ENCODE results near the gene EEA1. TPM values are rescaled to one million over a fixed set of nuclear protein-coding genes. Genes with fewer than 3 reads are reported as not detected.

Gene EEA1
- total RNA-seq, 2 donors from 2014 or later: 5.9 to 7.3 TPM

DNA sequence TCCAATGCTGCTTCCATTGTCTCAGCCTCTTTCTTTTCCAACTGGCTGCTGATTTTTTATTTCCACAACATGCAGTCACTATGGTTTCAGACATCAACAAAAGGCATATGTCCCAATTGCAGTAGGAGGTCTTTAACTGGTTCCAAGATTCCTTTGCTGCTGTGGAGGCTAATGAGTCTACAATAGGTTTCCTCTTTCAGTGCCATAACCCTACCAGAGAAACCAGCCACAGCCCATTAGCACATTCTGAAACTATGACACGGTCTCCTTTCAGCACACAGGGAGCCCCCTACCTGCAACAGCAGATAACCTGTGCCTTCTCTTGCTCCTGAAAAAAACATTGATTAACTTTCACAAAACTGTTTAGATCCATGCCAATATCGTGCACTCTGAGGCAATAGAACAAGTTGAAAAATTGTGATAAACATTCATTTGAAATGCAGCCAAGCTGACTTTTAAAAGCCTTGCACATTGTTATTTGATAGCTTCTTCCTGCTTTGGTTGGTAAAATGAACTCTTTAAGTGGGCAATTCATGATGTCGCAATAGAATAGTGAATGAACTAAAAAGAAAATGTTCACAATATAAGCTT lies 193.9 kb downstream of the EEA1 start:
- H3K36me3 ChIP-seq (replicated peaks in 1 of 2; ENCODE audit: insufficient read depth in 1 of 2, low read depth in 2 of 2): no peaks in the 10 kb centered on the region
- 35 to 39% methylated on average over 3 of the region's 3 CpGs for WGBS, 2 donors
- TF ChIP-seq, protein P1, sequence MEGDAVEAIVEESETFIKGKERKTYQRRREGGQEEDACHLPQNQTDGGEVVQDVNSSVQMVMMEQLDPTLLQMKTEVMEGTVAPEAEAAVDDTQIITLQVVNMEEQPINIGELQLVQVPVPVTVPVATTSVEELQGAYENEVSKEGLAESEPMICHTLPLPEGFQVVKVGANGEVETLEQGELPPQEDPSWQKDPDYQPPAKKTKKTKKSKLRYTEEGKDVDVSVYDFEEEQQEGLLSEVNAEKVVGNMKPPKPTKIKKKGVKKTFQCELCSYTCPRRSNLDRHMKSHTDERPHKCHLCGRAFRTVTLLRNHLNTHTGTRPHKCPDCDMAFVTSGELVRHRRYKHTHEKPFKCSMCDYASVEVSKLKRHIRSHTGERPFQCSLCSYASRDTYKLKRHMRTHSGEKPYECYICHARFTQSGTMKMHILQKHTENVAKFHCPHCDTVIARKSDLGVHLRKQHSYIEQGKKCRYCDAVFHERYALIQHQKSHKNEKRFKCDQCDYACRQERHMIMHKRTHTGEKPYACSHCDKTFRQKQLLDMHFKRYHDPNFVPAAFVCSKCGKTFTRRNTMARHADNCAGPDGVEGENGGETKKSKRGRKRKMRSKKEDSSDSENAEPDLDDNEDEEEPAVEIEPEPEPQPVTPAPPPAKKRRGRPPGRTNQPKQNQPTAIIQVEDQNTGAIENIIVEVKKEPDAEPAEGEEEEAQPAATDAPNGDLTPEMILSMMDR (IDR thresholded peaks at IDR 0.05): peak in 2 of 7 experiments; percentile 11 to 13
- no peak for TF ChIP-seq POLR2A (IDR thresholded peaks at IDR 0.05)
- H3K4me3 ChIP-seq: no peak overlapping the region
- no peaks in the 10 kb centered on the region for H3K27me3 ChIP-seq
- intact Hi-C loops (cut with DNase I): no loop called here
- H3K27ac ChIP-seq: peak overlapping the region in 2 of 4 donors; percentile 3 to 19
- H3K9me3 ChIP-seq: no peaks in the 10 kb centered on the region
- peak in 1 of 4 donors; percentile 36 for DNase-seq
- H3K4me1 ChIP-seq: no peaks in the 10 kb centered on the region
- peak; percentile 79 for ATAC-seq

DNA sequence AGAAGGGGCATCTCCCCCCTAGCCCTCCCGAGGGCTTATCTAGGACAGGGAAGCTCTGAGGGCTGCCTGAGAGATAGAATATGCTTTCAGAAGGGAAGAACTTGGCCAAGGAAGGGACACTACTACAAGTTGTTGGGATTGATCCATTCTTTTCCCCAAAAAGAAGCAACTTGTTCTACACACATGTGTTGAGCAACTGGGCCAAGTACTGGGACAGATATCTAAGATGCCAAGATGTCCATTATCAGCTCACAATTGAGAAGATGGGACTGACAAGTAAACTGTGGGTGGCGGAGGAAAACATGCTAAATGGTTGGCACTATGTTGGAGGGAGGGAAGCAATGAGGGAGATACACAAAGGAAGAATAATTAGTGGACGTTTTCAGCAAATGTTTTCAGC lies 195.4 kb downstream of the EEA1 start:
- no peak for TF ChIP-seq POLR2A (IDR thresholded peaks at IDR 0.05)
- TF ChIP-seq, protein P1 (IDR thresholded peaks at IDR 0.05): no peak
- no peaks in the 10 kb centered on the region for H3K4me1 ChIP-seq
- DNase-seq (no peak), ATAC-seq (no peak)
- H3K27me3 ChIP-seq: no peaks in the 10 kb centered on the region
- H3K4me3 ChIP-seq: no peak overlapping the region
- no peak overlapping the region for H3K27ac ChIP-seq
- H3K36me3 ChIP-seq (replicated peaks in 1 of 2; ENCODE audit: insufficient read depth in 1 of 2, low read depth in 2 of 2): no peaks in the 10 kb centered on the region
- 69 to 72% methylated on average over 3 of the region's 3 CpGs for whole genome bisulfite sequencing, 2 donors
- H3K9me3 ChIP-seq: no peaks in the 10 kb centered on the region
- intact Hi-C loops (cut with DNase I): no loop called here

DNA sequence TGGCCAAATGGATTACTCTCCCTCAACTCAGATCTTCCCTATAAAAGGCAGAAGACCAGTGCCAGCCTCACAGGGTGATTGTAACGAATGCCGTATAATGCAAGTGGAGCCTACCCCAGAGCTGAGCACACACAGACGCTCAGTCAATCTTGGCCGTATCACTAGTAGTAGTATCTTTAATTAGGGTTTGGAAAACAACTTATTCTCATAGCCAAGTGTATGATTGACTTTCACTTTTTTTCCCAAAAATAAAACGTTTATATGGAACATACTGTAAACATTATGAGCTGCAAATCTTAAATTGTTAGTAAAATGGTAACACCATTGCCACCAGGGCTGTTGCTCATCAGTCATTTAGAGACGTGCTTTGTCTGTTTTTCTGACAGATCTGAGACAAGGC lies 195.9 kb downstream of the EEA1 start:
- intact Hi-C loops (cut with DNase I): no loop called here
- 74 to 77% methylated on average over 6 of the region's 6 CpGs for WGBS, 2 donors
- ATAC-seq (no peak), DNase-seq (no peak)
- no peak overlapping the region for H3K4me3 ChIP-seq
- H3K9me3 ChIP-seq: no peaks in the 10 kb centered on the region
- H3K36me3 ChIP-seq (replicated peaks in 1 of 2; ENCODE audit: insufficient read depth in 1 of 2, low read depth in 2 of 2): no peaks in the 10 kb centered on the region
- TF ChIP-seq, protein P1 (IDR thresholded peaks at IDR 0.05): no peak
- TF ChIP-seq POLR2A (IDR thresholded peaks at IDR 0.05): no peak
- H3K4me1 ChIP-seq: no peaks in the 10 kb centered on the region
- no peak overlapping the region for H3K27ac ChIP-seq
- H3K27me3 ChIP-seq: no peaks in the 10 kb centered on the region

DNA sequence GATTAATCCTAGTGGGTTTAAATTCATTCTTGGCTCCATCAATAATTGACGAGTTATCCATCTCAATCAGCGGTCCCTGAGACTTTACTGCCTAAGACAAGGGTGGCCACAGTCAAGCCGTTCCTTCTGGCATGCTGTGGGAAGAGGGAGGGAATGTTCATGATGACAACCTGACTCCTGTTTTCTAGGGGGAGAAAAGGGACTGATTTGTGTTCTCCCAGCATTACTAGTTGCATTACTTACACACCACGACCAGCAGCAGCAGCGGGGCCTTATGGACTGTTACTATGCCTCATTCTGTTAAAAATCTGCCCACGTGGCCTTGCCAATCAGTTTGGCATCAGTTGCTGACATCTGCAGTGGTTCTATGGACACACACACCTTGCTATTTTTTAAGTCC lies 196.4 kb downstream of the EEA1 start:
- Histone ChIP-seq H3K4me1 (no peaks in the 10 kb centered on the region), H3K27ac (no peak overlapping the region), H3K27me3 (no peaks in the 10 kb centered on the region), H3K4me3 (no peak overlapping the region), H3K9me3 (no peaks in the 10 kb centered on the region), H3K36me3 (replicated peaks in 1 of 2; ENCODE audit: insufficient read depth in 1 of 2, low read depth in 2 of 2) (no peaks in the 10 kb centered on the region)
- ATAC-seq (no peak), DNase-seq (no peak)
- intact Hi-C loops (cut with DNase I): no loop called here
- 77 to 81% methylated on average over 6 of the region's 6 CpGs for WGBS, 2 donors
- TF ChIP-seq, protein P1 (IDR thresholded peaks at IDR 0.05): no peak
- no peak for TF ChIP-seq POLR2A (IDR thresholded peaks at IDR 0.05)

DNA sequence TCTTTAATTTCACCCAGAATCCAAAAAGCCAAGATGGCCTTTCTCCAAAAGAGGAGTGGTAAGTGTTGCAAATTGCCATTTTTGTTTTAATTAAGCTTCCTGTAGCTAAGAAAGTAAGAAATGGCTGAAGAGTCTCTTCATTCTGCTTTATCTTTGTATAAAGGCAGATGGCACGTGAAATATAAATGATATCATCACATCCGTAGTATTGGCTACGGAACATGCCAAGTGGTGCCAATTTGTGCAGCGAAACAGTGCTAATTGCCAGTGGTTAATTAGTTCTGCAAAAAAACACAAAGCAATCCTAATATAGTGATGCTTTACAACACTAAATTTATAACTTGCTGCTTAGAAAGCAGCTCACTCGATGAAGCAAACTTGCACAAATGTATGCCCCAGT lies 196.9 kb downstream of the EEA1 start:
- Histone ChIP-seq H3K4me1 (no peaks in the 10 kb centered on the region), H3K27me3 (no peaks in the 10 kb centered on the region), H3K36me3 (replicated peaks in 1 of 2; ENCODE audit: insufficient read depth in 1 of 2, low read depth in 2 of 2) (no peaks in the 10 kb centered on the region), H3K9me3 (no peaks in the 10 kb centered on the region), H3K27ac (no peak overlapping the region), H3K4me3 (no peak overlapping the region)
- DNase-seq (no peak), ATAC-seq (no peak)
- WGBS, 2 donors: 88 to 92% methylated on average over 5 of the region's 5 CpGs
- intact Hi-C loops (cut with DNase I): no loop called here
- no peak for TF ChIP-seq POLR2A (IDR thresholded peaks at IDR 0.05)
- TF ChIP-seq, protein P1 (IDR thresholded peaks at IDR 0.05): no peak
